Ammon's horn (tissue), 1 donor: ENCODE measurements around the gene NELL1.

ENCODE experiments used
- DNase-seq: peaks from one replicate; pipeline ENCODE4 v3.0.0-alpha.2; 2016; ENCODE audit warnings: low spot score

NELL1 gene

DNA sequence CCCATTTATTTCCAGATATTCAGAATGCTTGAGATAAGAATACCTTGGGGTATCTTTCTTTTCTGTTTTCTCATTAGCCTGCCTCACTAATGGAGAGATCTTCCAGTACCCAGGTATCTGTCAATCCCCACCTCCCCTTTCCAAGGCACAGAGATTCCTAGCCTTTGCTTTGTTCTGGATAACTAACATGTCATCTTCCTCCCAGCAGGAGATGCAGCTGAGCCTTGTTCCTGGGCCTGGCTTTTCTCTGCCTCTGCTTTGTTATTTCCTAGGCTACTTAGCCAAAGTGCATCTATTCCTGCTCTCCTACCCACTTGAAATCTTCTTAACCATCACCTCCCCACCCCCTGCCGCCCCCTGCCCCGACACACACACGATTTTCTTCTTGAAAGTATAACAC, 297.1 kb downstream of the NELL1 start:
- DNase-seq: no peak

DNA sequence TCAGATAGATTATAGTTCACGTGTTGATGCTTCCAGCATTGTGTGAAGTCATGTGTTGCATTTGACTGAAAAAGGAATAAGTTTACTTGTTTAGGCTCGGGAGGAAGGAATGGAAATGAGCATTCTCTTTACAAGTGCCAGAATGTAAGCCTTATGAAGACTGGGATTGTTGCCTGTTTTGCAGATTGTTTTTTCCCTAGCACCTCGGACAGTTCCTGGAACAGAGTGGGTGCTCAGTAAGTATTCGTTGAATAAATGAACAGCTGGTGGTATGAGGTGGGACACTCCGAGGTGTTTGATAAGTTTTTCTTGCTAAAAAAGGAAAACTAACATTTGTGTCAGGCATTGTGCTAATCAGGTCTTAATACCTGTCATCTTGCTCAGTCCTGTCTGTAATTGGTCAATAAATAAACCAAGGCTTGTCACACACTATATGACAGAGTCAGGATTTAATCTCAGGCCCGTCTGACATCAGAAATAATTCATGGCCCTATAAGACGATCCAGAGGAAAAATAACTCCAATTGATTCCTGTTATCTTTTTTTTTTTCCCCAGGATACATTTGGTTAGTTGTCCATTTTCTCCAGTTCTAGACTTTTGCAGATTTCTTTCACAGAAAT, 304.7 kb downstream of the NELL1 start:
- DNase-seq: no peak

DNA sequence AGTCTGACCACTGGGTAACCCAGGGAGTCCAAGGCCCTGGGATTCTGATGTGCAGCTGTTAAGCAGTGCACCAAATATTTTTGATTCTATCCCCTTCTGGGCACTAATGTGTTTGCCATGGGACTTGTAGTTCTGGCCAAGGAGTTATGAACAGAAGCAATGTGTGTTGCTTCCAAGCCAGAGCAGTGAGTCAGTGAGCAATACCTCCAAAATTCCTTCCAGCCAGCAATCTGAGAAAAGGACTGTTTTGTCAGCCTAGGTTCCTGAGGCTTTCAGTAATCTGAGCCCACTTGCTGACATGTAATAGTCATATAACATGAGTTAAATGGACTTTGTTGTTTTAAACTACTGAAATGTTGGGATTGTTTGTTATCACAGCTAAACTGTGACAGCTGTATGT, 311.4 kb downstream of the NELL1 start:
- no peak for DNase-seq

DNA sequence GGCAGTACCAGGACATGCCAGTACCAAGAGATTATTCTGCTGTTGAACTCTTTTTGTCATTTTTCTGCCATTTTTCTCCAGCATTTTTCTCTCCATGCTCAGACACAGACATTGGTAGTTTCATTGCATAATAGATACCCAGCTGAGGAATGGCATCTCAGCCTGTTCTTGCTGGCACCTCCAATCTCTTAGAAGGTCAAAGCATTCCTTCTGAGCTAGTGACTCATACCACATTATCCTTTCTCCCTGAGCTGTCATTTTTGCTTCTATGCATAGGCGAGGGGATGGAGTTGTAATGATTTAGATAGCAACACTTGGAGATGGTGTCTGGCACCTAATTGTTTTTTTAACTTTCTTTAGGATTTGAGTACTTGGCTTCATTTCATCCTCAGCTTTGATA, 321.1 kb downstream of the NELL1 start:
- no peak for DNase-seq

- DNase-seq: no peak
Observed at GRCh38 chr11:20991471-20991870, 322.1 kb downstream of the NELL1 start.

DNA sequence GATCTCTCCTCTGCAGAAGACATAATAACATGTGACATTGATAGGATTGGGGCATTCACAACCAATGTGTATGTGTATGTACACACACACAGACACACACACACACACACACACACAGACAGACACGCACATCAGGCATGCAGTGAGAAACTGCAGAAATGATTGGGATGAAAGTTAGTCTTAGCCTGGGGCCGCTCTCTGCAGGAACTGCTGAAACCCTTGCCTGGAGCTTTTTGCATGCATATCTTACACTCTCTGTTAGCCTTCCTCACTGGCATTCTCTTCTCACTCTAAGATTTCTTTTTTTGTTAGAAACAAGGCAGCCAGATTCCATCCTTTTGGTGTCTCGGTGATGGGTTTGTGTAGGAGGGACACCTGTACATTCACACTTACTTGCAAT, 337.9 kb downstream of the NELL1 start:
- no peak for DNase-seq

DNA sequence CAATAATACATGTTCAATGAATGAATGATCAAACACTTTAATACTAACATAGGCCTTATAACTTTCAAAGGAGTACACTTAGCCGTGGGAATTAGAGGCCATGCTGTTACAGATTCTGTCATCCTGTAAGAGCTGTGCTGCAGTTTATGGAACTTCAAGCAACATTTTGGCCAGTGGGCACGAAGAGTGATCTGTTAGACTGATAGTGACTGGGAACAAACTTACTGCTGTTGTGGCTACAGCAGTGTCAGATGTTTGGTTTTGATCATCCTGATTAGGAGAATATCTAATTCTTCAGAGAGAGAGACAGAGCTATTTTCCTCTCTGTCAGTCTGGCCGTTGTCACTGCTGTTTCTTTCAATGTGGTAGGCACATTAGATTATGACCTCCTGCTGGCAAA, 348.9 kb downstream of the NELL1 start:
- DNase-seq: no peak

GRCh38 chr11:21026685-21027084, 357.3 kb downstream of the NELL1 start:
- no peak for DNase-seq

DNA sequence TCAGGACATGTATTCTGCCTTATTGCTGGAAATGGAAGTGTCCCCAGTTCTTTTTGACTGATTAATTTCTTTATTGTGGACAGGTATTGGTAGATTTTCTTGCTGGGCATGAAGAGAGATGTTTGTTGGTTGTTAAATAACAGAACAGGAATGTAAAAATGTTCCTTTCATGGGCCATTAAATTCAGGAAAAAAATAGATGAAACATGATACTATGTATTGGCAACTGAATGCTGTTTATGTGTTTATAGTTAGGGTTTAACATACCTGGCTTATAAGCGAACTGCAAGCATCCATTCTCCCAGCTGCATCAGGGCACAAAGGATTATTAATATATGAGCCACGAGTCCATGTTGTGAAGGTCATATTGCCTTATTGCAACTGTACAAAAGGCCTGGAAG, 368.5 kb downstream of the NELL1 start:
- DNase-seq: no peak

DNA sequence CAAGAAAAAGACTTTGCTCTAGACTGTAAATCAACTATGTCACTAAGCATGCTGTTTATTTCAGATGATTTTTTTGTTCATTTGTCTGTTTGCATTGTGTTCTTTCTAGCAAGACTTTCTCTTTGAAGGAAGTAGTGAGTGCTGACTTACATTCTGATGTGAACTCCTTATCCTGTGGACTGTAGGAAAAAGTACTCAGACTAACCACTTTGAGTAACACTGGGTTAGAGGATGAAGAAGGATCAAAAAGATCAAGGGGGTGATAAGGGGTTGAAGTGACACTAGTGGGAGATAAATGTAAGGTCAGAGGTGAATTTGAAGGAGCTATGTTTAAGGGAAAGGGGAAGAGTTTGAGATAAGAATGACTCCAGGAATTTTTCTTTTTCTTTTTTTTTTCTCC, 369.4 kb downstream of the NELL1 start:
- no peak for DNase-seq

- DNase-seq: no peak
Observed at GRCh38 chr11:21040630-21041029, 371.2 kb downstream of the NELL1 start.

DNA sequence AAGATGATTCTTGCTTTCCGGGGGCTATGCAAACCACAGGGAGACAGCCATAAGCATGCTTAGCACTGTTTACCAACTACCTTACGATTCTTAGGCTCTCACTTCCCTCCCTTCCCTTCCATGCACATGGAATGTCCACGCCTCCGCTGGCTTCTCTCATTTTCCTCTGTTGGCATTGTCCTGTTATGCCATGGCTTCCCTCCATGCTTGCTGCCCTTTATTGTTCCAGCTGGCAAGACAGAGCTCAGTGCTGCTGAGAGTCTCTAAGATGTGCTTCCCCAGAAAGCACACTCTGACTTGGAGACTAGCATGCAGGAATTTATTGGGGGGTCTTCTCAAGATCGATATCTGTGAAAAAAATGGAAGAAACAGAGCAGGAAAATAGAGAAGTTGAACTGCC, 379.2 kb downstream of the NELL1 start:
- DNase-seq: no peak

- no peak for DNase-seq
Observed at GRCh38 chr11:21053466-21053865, 384.1 kb downstream of the NELL1 start.

DNA sequence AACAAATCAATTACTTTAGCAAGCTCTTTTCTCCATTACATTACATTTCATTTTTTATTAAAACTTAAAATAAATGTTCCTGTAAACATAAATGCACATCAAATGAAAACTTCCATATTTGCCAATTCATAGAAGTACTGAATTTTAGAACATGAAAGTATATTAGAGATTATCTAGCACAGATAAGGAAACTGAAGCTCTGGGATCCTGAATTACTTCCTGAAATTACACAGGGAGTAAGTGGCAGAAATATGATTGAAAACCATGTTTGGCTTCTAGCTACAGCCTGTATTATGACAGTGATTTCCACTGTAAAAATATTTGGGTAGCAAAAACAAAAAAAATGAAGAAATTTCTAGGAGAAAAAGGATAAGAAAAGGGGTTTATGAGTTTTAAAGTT, 387.3 kb downstream of the NELL1 start:
- DNase-seq: no peak

- DNase-seq: no peak
Observed at GRCh38 chr11:21059879-21060278, 390.5 kb downstream of the NELL1 start.

GRCh38 chr11:21066030-21066429, 396.6 kb downstream of the NELL1 start:
- DNase-seq: no peak

DNA sequence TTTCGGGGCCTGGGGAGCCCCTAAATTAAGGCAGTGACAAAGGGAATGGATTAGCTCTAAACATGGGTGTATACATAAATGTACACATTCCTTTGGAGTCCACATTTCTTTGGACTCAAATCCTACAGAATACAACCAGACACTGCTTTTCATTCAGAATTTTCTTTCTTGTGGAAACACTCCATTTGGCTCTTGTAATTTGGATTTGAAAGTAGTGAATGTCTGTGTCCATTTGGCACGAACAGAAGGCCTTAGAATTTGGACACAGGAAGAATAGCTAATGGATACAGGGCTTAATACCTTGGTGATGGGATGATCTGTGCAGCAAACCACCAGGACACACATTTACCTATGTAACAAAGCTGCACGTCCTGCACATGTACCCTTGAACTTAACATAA, 399.5 kb downstream of the NELL1 start:
- no peak for DNase-seq

DNA sequence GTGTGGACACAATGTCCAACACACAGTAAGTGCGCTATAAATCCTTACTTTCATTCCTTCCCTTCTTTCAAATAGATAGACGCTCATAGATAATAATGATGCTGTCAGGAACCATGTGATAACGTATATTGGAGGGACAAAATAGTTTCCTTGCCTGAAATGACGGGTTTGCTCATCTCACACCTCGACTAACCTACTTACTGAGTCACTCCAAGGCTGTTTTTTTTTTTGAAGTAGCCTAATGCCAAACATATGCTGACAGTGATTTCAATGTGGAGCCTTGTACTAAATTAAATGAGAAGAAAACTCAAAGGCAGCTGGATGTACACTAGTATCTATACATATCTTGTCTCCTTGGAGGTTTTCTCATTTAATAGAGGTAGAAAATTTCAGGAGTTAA, 400.5 kb downstream of the NELL1 start:
- DNase-seq: no peak

GRCh38 chr11:21072558-21072957, 403.2 kb downstream of the NELL1 start:
- no peak for DNase-seq

GRCh38 chr11:21082853-21083252, 413.5 kb downstream of the NELL1 start:
- no peak for DNase-seq

DNA sequence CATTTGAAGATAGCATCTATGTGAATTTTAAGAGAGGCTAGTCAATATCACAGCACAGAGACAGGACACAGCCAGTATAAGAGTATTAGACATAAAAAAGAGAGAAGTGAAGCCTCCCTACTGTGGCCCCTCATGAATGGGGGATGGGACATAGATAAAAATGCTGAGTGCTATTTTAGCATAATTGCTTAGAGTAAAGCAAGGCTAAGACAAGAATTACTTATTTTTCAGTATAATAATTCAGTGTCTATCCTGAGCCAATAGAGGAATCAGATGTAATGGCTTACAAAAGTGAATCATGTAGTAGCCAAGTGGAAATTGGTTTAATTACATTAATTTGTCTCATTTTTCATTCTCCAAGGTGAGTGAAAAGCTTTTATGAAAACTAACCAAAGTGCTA, 419.5 kb downstream of the NELL1 start:
- DNase-seq: no peak

DNA sequence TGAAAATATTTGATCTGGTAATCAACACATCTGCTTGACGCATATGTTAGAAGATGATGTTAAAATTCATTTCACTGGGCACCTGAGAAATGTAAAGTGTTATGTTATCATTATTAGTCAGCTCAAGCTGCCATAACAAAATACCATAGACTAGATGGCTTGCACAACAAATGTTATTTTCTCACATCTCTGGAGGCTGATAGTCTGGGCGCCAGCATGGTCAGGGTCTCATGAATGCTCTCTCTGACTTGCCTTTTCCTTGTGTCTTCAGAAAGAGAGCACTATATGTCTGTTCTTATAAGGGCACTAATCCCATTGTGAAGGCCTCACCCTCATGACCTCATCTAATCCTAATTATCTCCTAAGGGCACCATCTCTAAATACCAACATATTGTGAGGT, 435.3 kb downstream of the NELL1 start:
- no peak for DNase-seq

DNA sequence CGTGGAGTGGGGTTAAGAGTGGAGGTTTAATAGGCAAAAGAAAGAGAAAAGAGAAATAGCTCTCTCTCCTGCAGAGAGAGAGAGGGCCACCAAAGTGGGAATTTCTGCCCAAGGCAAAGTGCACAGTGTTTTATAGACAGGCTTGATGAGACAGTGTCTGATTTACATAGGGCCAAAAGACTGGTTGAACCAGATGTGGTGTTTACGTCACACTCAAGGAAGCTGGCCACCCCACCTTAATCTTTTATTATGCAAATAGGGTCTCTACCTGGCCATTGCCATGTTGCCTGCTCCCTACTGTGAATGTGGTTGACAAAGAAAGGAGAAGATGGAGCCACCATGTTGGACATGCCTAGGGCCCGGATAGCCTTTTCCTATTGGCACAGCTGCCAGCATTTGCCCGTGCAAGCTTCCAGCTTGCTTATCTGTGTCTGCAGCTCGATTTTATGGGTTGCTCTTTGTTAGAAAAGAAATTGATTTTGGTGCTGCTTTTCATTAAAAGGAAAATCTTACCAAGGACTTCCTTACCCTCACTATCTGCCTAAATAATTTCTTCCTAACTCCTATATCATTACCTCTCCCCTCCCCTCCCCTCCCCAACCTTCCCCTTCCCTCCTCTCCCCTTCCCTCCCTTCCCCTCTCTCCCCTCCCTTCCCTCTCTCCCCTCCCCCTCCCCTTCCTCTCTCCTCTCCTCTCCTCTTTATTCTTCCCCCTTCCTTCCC, 436.0 kb downstream of the NELL1 start:
- DNase-seq: no peak

DNA sequence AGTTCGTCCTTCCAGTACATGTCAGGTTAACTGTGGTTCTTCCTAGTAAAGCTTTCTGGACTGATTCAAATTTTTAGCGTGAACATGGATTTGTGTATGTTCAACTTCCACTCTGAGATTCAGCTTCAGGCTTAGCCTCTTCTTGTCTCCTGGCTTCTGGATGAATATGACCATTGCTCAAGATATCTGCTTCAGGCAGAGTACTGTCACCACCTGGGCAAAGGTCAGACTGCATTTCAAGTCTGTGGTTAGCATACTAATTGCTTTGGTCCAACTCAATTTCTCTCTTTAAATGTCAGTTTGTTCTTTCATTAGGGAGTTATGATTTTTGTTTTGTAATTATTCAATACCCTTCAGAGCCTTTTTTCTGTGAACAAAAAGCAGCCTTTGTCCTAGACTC, 440.0 kb downstream of the NELL1 start:
- no peak for DNase-seq
